ENCODE results near the gene FZD8.
"Not testable (repeated sequence)": the region's sequence is repeated elsewhere in the genome, so short reads cannot be mapped to it uniquely, and the experiment has no call there.

FZD8 gene

GRCh38 chr10:35642035-35642792, at the start of gene FZD8:
TSS of gene FZD8 (minus strand) at chr10:35642296. CDS start at chr10:35641429, 867 bp downstream.
- peak within 1 kb of the TSS; percentile 19; the same call in 1 of the 2 replicates for H3K27ac ChIP-seq
- H3K4me3 ChIP-seq: peak within 1 kb of the TSS; percentile 84
- H3K9ac ChIP-seq (ENCODE audit: insufficient read length): peak within 1 kb of the TSS; percentile 76
- no peaks in the 10 kb centered on the region for H3K36me3 ChIP-seq (ENCODE audit: insufficient read depth, low read length)
- no peaks in the 10 kb centered on the region for H3K9me3 ChIP-seq (ENCODE audit: low read depth, low read length)
- TF ChIP-seq POLR2AphosphoS5 (IDR thresholded peaks at IDR 0.05; ENCODE audit: borderline replicate concordance, low read depth, low read length) (peak; percentile 87), FOXP2 (optimal IDR thresholded peaks at IDR 0.05; ENCODE audit: control extremely low read depth, extremely low read length, insufficient read depth) (no peak), EZH2 (IDR thresholded peaks at IDR 0.05) (no peak)
- DNase-seq (ENCODE audit: low read depth, low spot score): no peak

- no peaks in the 10 kb centered on the region for H3K9me3 ChIP-seq (ENCODE audit: low read depth, low read length)
- H3K36me3 ChIP-seq (ENCODE audit: insufficient read depth, low read length): no peaks in the 10 kb centered on the region
- TF ChIP-seq FOXP2 (optimal IDR thresholded peaks at IDR 0.05; ENCODE audit: control extremely low read depth, extremely low read length, insufficient read depth): no peak
- no peak for TF ChIP-seq POLR2AphosphoS5 (IDR thresholded peaks at IDR 0.05; ENCODE audit: borderline replicate concordance, low read depth, low read length)
- no peak for TF ChIP-seq EZH2 (IDR thresholded peaks at IDR 0.05)
- no peak overlapping the region for H3K27ac ChIP-seq
- DNase-seq (ENCODE audit: low read depth, low spot score): no peak
- no peak overlapping the region for H3K4me3 ChIP-seq
- no peak overlapping the region for H3K9ac ChIP-seq (ENCODE audit: insufficient read length)
Measured at GRCh38 chr10:35691522-35692236, 49.6 kb upstream of the FZD8 start.

GRCh38 chr10:35690534-35690933, 48.4 kb upstream of the FZD8 start:
- no peak for DNase-seq (ENCODE audit: low read depth, low spot score)
- Histone ChIP-seq H3K36me3 (ENCODE audit: insufficient read depth, low read length) (no peaks in the 10 kb centered on the region), H3K9ac (ENCODE audit: insufficient read length) (no peak overlapping the region), H3K27ac (no peak overlapping the region), H3K9me3 (ENCODE audit: low read depth, low read length) (no peaks in the 10 kb centered on the region), H3K4me3 (no peak overlapping the region)
- no peak for TF ChIP-seq EZH2 (IDR thresholded peaks at IDR 0.05)
- no peak for TF ChIP-seq FOXP2 (optimal IDR thresholded peaks at IDR 0.05; ENCODE audit: control extremely low read depth, extremely low read length, insufficient read depth)
- TF ChIP-seq POLR2AphosphoS5 (IDR thresholded peaks at IDR 0.05; ENCODE audit: borderline replicate concordance, low read depth, low read length): no peak

GRCh38 chr10:35685858-35686257, 43.8 kb upstream of the FZD8 start:
- DNase-seq (ENCODE audit: low read depth, low spot score); H3K4me3 ChIP-seq; H3K9ac ChIP-seq (ENCODE audit: insufficient read length); H3K9me3 ChIP-seq (ENCODE audit: low read depth, low read length); H3K36me3 ChIP-seq (ENCODE audit: insufficient read depth, low read length): not testable (repeated sequence)
- 0 out of 2 replicates have a peak overlapping the region, but pooled peaks have one; percentile 21 for H3K27ac ChIP-seq

- H3K27ac ChIP-seq: 0 out of 2 replicates have a peak overlapping the region, but pooled peaks have one; percentile 21
- no peak for TF ChIP-seq EZH2 (IDR thresholded peaks at IDR 0.05)
- TF ChIP-seq POLR2AphosphoS5 (IDR thresholded peaks at IDR 0.05; ENCODE audit: borderline replicate concordance, low read depth, low read length): no peak
- TF ChIP-seq FOXP2 (optimal IDR thresholded peaks at IDR 0.05; ENCODE audit: control extremely low read depth, extremely low read length, insufficient read depth): no peak
- H3K9me3 ChIP-seq (ENCODE audit: low read depth, low read length): no peaks in the 10 kb centered on the region
- no peak overlapping the region for H3K9ac ChIP-seq (ENCODE audit: insufficient read length)
- H3K4me3 ChIP-seq: no peak overlapping the region; the same call in 1 of the 2 replicates
- DNase-seq (ENCODE audit: low read depth, low spot score): no peak
- H3K36me3 ChIP-seq (ENCODE audit: insufficient read depth, low read length): no peaks in the 10 kb centered on the region
Measured at GRCh38 chr10:35685402-35685801, 43.3 kb upstream of the FZD8 start.

- no peak overlapping the region for H3K27ac ChIP-seq
- H3K4me3 ChIP-seq: no peak overlapping the region
- DNase-seq (ENCODE audit: low read depth, low spot score): no peak
- TF ChIP-seq FOXP2 (optimal IDR thresholded peaks at IDR 0.05; ENCODE audit: control extremely low read depth, extremely low read length, insufficient read depth): no peak
- TF ChIP-seq POLR2AphosphoS5 (IDR thresholded peaks at IDR 0.05; ENCODE audit: borderline replicate concordance, low read depth, low read length): no peak
- no peak for TF ChIP-seq EZH2 (IDR thresholded peaks at IDR 0.05)
- no peak overlapping the region for H3K9ac ChIP-seq (ENCODE audit: insufficient read length)
- H3K36me3 ChIP-seq (ENCODE audit: insufficient read depth, low read length): no peaks in the 10 kb centered on the region
- H3K9me3 ChIP-seq (ENCODE audit: low read depth, low read length): no peaks in the 10 kb centered on the region
Measured at GRCh38 chr10:35684586-35684985, 42.5 kb upstream of the FZD8 start.

GRCh38 chr10:35675846-35676245, 33.8 kb upstream of the FZD8 start:
- Histone ChIP-seq H3K9ac (ENCODE audit: insufficient read length) (no peak overlapping the region), H3K9me3 (ENCODE audit: low read depth, low read length) (no peaks in the 10 kb centered on the region)

GRCh38 chr10:35674843-35675242, 32.7 kb upstream of the FZD8 start:
- Histone ChIP-seq H3K9ac (ENCODE audit: insufficient read length) (no peak overlapping the region), H3K4me3 (no peak overlapping the region), H3K27ac (no peak overlapping the region), H3K36me3 (ENCODE audit: insufficient read depth, low read length) (no peaks in the 10 kb centered on the region), H3K9me3 (ENCODE audit: low read depth, low read length) (no peaks in the 10 kb centered on the region)
- DNase-seq (ENCODE audit: low read depth, low spot score): no peak
- no peak for TF ChIP-seq EZH2 (IDR thresholded peaks at IDR 0.05)
- TF ChIP-seq FOXP2 (optimal IDR thresholded peaks at IDR 0.05; ENCODE audit: control extremely low read depth, extremely low read length, insufficient read depth): no peak
- TF ChIP-seq POLR2AphosphoS5 (IDR thresholded peaks at IDR 0.05; ENCODE audit: borderline replicate concordance, low read depth, low read length): no peak

More at GRCh38 chr10:35675846-35676245, 33.8 kb upstream of the FZD8 start:
- Histone ChIP-seq H3K27ac (no peak overlapping the region), H3K4me3 (no peak overlapping the region), H3K36me3 (ENCODE audit: insufficient read depth, low read length) (no peaks in the 10 kb centered on the region)
- TF ChIP-seq FOXP2 (optimal IDR thresholded peaks at IDR 0.05; ENCODE audit: control extremely low read depth, extremely low read length, insufficient read depth) (no peak), EZH2 (IDR thresholded peaks at IDR 0.05) (no peak), POLR2AphosphoS5 (IDR thresholded peaks at IDR 0.05; ENCODE audit: borderline replicate concordance, low read depth, low read length) (no peak)
- no peak for DNase-seq (ENCODE audit: low read depth, low spot score)

Data from SK-N-MC (cell line).